SKM-1 treated with dmso at 0.1 percent for 144 hours (cell line): Measurements from ENCODE around the gene RNF175.
A peak's percentile ranks its signal among the peaks of the same experiment; 100 is the strongest.
"Not testable (repeated sequence)": the region's sequence is repeated elsewhere in the genome, so short reads cannot be mapped to it uniquely, and the experiment has no call there.

ENCODE experiments used
- DNase-seq: peaks from one replicate; lab custom pipeline; 2025; ENCODE audit not compliant: unreplicated experiment; lab: John Stamatoyannopoulos, UW

The RNF175 gene

DNA sequence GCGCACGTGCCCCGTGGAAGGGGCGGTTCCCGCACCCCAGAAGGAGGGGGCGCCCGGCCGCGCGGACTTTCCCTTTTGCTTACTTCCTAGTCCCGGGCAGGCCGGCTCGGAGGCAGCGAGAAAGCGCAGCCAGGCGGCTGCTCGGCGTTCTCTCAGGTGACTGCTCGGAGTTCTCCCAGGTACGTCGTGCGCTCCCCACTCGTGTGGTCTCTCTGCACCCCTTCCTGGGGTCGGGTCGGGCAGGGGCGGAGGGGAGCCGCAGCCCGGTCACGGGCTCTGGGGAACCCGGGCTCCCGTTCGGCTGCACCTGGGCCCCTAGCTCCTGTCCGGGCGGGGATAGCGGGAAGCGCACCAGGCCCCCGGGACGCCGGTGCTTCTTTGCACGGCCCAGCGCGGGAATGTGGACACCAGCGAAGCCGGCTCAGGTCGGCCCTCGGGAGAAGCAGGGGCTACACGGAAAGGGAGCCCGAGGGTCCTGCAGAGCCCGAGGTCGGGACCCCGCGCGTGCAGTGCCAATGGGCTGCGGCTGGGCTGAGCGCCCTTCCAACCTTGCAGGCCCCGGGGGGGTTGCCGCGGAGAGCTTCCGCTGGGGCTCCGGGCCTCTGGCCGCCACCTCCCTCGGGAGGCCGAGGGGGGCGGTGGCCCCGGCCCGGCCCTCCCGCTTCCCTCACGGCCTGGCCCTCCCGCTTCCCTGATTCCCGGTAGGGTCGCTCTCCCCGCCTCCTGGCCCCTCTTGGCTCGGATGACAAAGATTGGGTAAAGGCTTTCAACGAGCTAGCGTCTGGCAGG is 75.4 kb downstream of the RNF175 start, which contains the start of gene TLR2:
Gene TLR2, plus strand, starts transcription at position 99 of the 789 bp plus-strand sequence. CDS start 18,628 bp downstream, outside the sequence.
- DNase-seq, result peak; percentile 52

GRCh38 chr4:153683763-153684181 is 76.1 kb downstream of the RNF175 start:
- DNase-seq, result no peak

DNA sequence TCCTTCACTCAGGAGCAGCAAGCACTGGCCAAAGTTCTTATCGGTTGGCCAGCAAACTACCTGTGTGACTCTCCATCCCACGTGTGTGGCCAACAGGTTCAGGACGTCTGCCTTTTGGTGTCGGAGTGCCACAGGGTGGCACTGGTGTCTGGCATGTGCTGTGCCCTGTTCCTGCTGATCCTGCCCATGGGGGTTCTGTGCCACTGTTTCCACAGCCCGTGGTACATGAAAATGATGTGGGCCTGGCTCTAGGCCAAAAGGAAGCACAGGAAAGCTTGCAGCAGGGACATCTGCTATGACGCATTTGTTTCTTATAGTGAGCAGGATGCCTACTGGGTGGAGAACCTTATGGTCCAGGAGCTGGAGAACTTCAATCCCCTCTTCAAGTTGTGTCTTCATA is 80.3 kb downstream of the RNF175 start:
- no peak for DNase-seq

GRCh38 chr4:153676984-153677383 is 82.8 kb downstream of the RNF175 start:
- DNase-seq, result no peak

DNA sequence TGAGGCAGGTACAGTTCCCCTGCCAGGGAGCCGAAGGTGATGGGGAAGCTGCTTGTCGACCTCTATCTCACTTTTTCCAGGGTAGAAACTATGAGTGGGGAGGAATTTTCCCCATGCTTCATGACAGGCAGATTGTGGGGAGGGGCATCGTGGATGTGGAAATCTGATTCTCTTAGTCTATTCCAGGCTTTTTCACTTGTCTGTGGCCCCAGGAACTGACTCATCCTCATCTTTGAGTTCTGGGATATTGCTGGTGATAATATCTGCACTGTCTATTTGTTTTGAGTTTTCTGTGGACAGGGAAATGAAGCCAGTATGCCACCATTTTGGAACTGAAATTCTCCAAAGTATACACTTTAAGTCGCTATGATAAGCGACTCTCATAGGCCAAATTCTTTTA is 83.3 kb downstream of the RNF175 start:
- DNase-seq, result no peak

DNA sequence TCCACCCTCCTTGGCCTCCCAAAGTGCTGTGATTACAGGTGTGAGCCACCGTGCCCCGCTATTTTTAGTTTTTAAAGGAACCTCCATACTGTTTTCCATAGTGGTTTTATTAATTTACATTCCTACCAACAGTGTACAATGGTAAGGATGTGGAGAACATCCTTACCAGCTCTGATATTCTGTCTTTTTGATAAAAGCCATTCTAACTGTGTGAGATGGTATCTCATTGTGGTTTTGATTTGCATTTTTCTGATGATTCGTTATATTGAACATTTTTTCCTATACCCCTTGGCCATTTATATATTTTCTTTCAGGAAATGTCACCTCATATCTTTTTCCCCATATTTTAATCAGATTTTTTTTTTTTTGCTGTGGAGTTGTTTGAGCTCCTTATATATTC is 90.0 kb downstream of the RNF175 start:
- DNase-seq, result no peak

- no peak for DNase-seq
Measured at GRCh38 chr4:153668647-153669046, 91.2 kb downstream of the RNF175 start.

DNA sequence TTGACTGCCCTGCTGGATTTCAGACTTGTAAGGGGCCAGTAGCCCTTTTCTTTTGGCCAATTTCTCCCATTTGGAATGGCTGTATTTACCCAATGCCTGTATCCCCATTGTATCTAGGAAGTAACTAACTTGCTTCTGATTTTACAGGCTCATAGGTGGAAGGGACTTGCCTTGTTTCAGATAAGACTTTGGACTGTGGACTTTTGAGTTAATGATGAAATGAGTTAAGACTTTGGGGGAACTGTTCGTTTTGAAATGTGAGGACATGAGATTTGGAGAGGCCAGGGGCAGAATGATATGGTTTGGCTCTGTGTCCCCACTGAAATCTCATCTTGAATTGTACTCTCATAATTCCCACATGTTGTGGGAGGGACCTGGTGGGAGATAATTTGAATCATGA is 93.3 kb downstream of the RNF175 start:
- DNase-seq, result not testable (repeated sequence)

GRCh38 chr4:153663667-153664066 is 96.2 kb downstream of the RNF175 start:
- no peak for DNase-seq

DNA sequence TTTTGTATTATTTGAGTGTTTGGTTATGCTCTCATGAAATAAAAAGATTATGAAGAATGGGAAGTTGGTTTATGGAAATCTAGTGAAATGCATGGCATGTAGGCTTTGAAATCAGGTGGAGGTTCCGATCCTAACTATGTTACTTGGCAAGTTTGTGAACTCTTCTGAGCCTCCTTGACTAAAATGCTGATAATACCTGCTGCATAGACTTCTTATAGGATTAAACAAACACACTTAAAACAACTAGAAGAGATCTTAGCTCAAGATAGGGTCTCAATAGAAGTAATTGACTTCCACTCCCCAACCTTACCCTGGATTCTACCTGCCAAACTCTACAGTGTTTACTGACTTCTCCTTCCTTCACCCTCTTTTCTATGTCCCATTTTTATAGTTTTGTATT is 97.9 kb downstream of the RNF175 start:
- DNase-seq, result no peak

- DNase-seq, result peak; percentile 93
Measured at GRCh38 chr4:153661215-153661822, 98.5 kb downstream of the RNF175 start.
